GM19397 (cell line): Measurements from ENCODE around the gene C17orf114.

Experiments used
- ATAC-seq: cut with Tn5 transposase; IDR thresholded peaks from one replicate; pipeline ENCODE4 v1.9.1; 2021; ENCODE audit warnings: mild to moderate bottlenecking, moderate library complexity; ENCODE audit not compliant: unreplicated experiment

Gene C17orf114

GRCh38 chr17:4823373-4824089 is 21.4 kb upstream of the C17orf114 start:
- ATAC-seq, result no peak

GRCh38 chr17:4822835-4823234 is 20.7 kb upstream of the C17orf114 start:
- ATAC-seq, result no peak

GRCh38 chr17:4818276-4818675 is 16.1 kb upstream of the C17orf114 start:
- no peak for ATAC-seq

- no peak for ATAC-seq
These were observed 14.7 kb upstream of the C17orf114 start for GRCh38 chr17:4816826-4817225.

- ATAC-seq, result no peak
These were observed 13.0 kb upstream of the C17orf114 start for GRCh38 chr17:4815043-4815675.

GRCh38 chr17:4812690-4813089 is 10.6 kb upstream of the C17orf114 start:
- no peak for ATAC-seq

- no peak for ATAC-seq
These were observed 9.3 kb upstream of the C17orf114 start for GRCh38 chr17:4811471-4811870.

GRCh38 chr17:4810696-4811290 is 8.7 kb upstream of the C17orf114 start:
- ATAC-seq, result no peak

- no peak for ATAC-seq
These were observed 6.2 kb upstream of the C17orf114 start for GRCh38 chr17:4808378-4808767.

GRCh38 chr17:4807605-4808377 is 5.7 kb upstream of the C17orf114 start:
- ATAC-seq, result no peak

- ATAC-seq, result peak; percentile 87
These were observed 4.9 kb upstream of the C17orf114 start, which contains the start of gene PLD2 for GRCh38 chr17:4806777-4807604. Gene PLD2, plus strand, starts transcription at chr17:4807152. Its CDS starts 621 bp downstream, at chr17:4807773.

GRCh38 chr17:4806456-4806776 is 4.3 kb upstream of the C17orf114 start:
- ATAC-seq, result no peak

- ATAC-seq, result no peak
These were observed 1.5 kb downstream of the C17orf114 start for GRCh38 chr17:4800462-4801196.

GRCh38 chr17:4796552-4796920 is 5.6 kb downstream of the C17orf114 start:
- ATAC-seq, result no peak

GRCh38 chr17:4795168-4795567 is 7.0 kb downstream of the C17orf114 start:
- ATAC-seq, result no peak

GRCh38 chr17:4790705-4791088 is 11.4 kb downstream of the C17orf114 start:
- no peak for ATAC-seq

GRCh38 chr17:4789951-4790704 is 12.0 kb downstream of the C17orf114 start:
- peak; percentile 94 for ATAC-seq

GRCh38 chr17:4789701-4789950 is 12.5 kb downstream of the C17orf114 start:
- no peak for ATAC-seq

GRCh38 chr17:4788807-4789700 is 13.1 kb downstream of the C17orf114 start, which contains the start of gene GLTPD2:
Gene GLTPD2, plus strand, starts transcription at chr17:4788964. Its CDS starts 48 bp downstream, at chr17:4789012.
- no peak for ATAC-seq
